ENCODE results near the gene CMTM6.

DNA sequence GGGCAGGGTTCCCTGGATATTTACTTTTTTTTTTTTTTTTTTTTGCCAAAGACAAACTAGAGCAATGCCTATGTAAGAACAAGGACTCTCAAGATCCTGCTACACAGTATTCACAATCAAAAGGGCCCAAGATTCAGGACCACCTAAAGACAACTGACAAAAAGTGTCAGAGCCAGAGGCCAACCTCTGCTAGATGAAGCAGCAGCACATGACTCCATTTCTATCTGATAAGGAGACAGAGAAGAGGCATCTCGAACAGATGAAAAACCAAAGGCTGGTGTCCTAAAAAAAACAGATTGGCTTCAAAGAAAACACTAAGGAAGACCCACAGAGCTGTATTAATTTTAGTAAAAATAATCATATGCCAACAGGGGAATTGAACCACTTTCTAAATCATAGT is 20.0 kb downstream of the CMTM6 start:
- TF ChIP-seq EZH2 (IDR thresholded peaks at IDR 0.05; ENCODE audit: borderline replicate concordance, low read depth, low read length, severe bottlenecking) (no peak), CTCF (IDR thresholded peaks at IDR 0.05; ENCODE audit: borderline replicate concordance, extremely low read depth, low read length, poor library complexity, severe bottlenecking) (no peak)
